ENCODE data around the gene SH3TC1. TPM values are rescaled to one million over a fixed set of nuclear protein-coding genes. Genes with fewer than 3 reads are reported as not detected.

SH3TC1 gene
- total RNA-seq, 1 donor from 2014 or later = 50.6 TPM

DNA sequence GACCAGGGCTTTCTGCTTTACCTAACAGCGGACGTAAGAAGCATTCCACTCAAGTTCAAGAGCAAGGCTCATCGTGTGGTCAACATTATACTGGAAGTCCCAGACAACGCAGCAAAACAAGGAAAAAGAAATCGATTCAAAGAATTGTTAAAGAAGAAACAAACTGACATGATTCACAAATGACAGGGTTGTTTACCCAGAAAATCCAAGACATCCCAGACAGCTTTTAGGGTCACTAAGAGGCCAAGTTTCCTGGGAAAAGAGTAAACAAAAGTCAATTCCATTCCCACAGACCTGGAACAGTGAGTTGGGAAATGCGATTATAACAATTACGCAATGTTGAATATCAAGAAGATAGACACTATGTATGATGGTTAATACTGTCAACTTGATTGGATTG lies 49.0 kb downstream of the SH3TC1 start:
- peak overlapping the region; percentile 67 for H3K27ac ChIP-seq
- intact Hi-C loops (cut with DNase I) = no loop called here

DNA sequence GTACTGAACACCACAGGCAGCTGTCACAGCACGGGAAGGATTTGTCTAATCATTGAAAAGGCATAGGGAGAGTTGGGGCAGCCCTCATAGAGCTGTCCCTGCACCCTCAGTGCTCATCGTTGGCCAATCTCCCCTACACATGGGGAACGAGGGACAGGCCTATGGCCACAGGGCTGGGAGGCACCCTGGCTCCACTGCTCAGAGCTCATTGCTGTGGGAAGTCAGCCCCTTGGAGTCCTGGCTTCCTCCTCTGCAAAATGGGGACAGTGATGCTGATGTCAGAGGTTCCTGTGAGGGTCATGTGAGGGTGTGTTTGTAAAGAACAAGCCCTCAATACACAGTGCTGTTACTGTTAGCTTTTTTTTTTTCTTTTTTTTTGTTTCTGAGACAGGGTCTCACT lies 51.1 kb downstream of the SH3TC1 start:
- TF ChIP-seq POLR2AphosphoS5 (IDR thresholded peaks at IDR 0.05; ENCODE audit: insufficient read depth in 1 of 2, low read depth in 1 of 2) (no peak), POLR2A (IDR thresholded peaks at IDR 0.05) (no peak)
- TF ChIP-seq, protein P1, sequence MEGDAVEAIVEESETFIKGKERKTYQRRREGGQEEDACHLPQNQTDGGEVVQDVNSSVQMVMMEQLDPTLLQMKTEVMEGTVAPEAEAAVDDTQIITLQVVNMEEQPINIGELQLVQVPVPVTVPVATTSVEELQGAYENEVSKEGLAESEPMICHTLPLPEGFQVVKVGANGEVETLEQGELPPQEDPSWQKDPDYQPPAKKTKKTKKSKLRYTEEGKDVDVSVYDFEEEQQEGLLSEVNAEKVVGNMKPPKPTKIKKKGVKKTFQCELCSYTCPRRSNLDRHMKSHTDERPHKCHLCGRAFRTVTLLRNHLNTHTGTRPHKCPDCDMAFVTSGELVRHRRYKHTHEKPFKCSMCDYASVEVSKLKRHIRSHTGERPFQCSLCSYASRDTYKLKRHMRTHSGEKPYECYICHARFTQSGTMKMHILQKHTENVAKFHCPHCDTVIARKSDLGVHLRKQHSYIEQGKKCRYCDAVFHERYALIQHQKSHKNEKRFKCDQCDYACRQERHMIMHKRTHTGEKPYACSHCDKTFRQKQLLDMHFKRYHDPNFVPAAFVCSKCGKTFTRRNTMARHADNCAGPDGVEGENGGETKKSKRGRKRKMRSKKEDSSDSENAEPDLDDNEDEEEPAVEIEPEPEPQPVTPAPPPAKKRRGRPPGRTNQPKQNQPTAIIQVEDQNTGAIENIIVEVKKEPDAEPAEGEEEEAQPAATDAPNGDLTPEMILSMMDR (IDR thresholded peaks at IDR 0.05) = no peak
- no peak for DNase-seq (ENCODE audit: extremely low spot score in 2 of 2)
- intact Hi-C loops (cut with DNase I) = no loop called here
- H3K27ac ChIP-seq = no peak overlapping the region
- no peak overlapping the region for H3K4me3 ChIP-seq
- H3K36me3 ChIP-seq = no peaks in the 10 kb centered on the region
- H3K9me3 ChIP-seq = no peaks in the 10 kb centered on the region
- no peaks in the 10 kb centered on the region for H3K27me3 ChIP-seq
- peaks cover 11% of the 10 kb centered on the region for H3K4me1 ChIP-seq

More for the DNA sequence above, 49.0 kb downstream of the SH3TC1 start:
- no peak for TF ChIP-seq POLR2AphosphoS5 (IDR thresholded peaks at IDR 0.05; ENCODE audit: insufficient read depth in 1 of 2, low read depth in 1 of 2)
- TF ChIP-seq POLR2A (IDR thresholded peaks at IDR 0.05) = no peak
- TF ChIP-seq, protein P1 (IDR thresholded peaks at IDR 0.05) = no peak
- Histone ChIP-seq H3K36me3 (no peaks in the 10 kb centered on the region), H3K4me1 (peaks cover 11% of the 10 kb centered on the region), H3K4me3 (no peak overlapping the region), H3K9me3 (no peaks in the 10 kb centered on the region), H3K27me3 (no peaks in the 10 kb centered on the region)
- DNase-seq (ENCODE audit: extremely low spot score in 2 of 2) = no peak

DNA sequence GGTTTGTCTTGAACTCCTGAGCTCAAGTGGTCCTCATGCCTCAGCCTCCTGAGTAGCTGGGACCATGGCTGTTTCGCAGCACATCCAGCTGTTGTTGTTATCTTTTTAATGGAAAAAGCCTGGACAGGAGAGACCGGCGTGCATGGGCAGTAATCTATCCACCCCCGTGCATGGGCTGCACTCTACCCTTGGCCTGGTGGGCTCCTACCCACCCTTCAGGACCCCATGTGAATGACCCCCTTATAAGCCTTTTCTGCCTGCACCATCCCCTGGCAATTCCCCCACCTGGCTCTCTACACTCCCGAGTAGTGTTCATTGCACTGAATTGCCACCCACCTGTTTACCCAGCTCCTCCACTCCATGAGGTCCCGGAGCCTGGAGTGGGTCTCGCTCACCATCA lies 51.5 kb downstream of the SH3TC1 start:
- H3K27ac ChIP-seq = no peak overlapping the region
- H3K4me1 ChIP-seq = peaks cover 15% of the 10 kb centered on the region
- no peaks in the 10 kb centered on the region for H3K36me3 ChIP-seq
- no peaks in the 10 kb centered on the region for H3K9me3 ChIP-seq
- intact Hi-C loops (cut with DNase I) = no loop called here
- H3K27me3 ChIP-seq = no peaks in the 10 kb centered on the region
- TF ChIP-seq, protein P1 (IDR thresholded peaks at IDR 0.05) = no peak
- TF ChIP-seq POLR2AphosphoS5 (IDR thresholded peaks at IDR 0.05; ENCODE audit: insufficient read depth in 1 of 2, low read depth in 1 of 2) (no peak), POLR2A (IDR thresholded peaks at IDR 0.05) (no peak)
- H3K4me3 ChIP-seq = no peak overlapping the region
- DNase-seq (ENCODE audit: extremely low spot score in 2 of 2) = no peak

DNA sequence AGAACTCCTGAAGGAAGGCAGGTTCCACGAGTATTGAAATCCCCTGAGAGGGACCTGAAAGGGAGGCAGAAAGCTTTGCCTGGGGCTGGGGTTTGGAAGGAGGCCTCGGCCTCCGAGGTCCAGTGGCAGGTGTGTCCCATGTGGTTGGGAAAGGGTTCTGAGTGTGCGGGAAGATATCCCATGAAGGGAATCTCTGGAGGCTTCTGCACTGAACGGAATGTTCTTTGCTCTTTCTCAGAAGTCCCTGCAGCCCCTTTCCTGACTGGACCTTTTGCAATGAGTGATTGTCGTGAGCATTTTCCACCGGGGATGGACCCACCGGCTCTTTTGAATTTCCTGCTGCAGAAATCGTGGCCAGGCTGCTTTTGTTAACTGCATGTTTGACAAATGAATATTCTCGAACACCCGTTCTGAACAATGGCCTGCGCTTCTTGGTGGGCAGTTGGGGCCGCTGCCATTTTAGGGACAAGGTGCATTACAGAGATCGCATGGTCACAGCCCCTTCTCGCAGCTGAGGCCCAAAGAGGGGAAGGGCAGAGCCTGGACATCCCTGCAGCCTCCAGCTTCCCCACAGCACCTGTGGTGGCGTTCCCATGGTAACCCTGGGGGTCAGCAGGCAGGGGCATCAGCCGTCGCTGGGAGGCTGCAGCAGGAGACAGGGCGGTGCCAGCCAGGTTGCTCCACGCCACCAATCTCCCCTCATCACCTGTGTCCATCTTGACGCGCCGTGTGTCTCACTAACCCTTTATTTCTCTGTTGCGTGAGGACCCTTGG lies 52.2 kb downstream of the SH3TC1 start:
- no peaks in the 10 kb centered on the region for H3K27me3 ChIP-seq
- DNase-seq (ENCODE audit: extremely low spot score in 2 of 2) = no peak
- TF ChIP-seq, protein P1 (IDR thresholded peaks at IDR 0.05) = no peak
- no peak for TF ChIP-seq POLR2A (IDR thresholded peaks at IDR 0.05)
- no peak for TF ChIP-seq POLR2AphosphoS5 (IDR thresholded peaks at IDR 0.05; ENCODE audit: insufficient read depth in 1 of 2, low read depth in 1 of 2)
- H3K4me1 ChIP-seq = peaks cover 21% of the 10 kb centered on the region
- no peak overlapping the region for H3K27ac ChIP-seq
- H3K4me3 ChIP-seq = no peak overlapping the region
- intact Hi-C loops (cut with DNase I) = no loop called here
- no peaks in the 10 kb centered on the region for H3K9me3 ChIP-seq
- no peaks in the 10 kb centered on the region for H3K36me3 ChIP-seq

Data from vagina (tissue), 2 donors.